Stimulated activated CD4-positive, alpha-beta T cell treated with anti-CD3 and anti-CD28 coated beads, Interleukin-2, amount 100 ng/mL, for 48 hours (primary cell): ENCODE data around the gene GALM.
"Not testable (repeated sequence)": the region's sequence is repeated elsewhere in the genome, so short reads cannot be mapped to it uniquely, and the experiment has no call there.

ENCODE experiments used
- DNase-seq, 2 donors: peaks; one replicate each; pipeline ENCODE4 v3.0.0-alpha.2; 2020

GALM gene

DNA sequence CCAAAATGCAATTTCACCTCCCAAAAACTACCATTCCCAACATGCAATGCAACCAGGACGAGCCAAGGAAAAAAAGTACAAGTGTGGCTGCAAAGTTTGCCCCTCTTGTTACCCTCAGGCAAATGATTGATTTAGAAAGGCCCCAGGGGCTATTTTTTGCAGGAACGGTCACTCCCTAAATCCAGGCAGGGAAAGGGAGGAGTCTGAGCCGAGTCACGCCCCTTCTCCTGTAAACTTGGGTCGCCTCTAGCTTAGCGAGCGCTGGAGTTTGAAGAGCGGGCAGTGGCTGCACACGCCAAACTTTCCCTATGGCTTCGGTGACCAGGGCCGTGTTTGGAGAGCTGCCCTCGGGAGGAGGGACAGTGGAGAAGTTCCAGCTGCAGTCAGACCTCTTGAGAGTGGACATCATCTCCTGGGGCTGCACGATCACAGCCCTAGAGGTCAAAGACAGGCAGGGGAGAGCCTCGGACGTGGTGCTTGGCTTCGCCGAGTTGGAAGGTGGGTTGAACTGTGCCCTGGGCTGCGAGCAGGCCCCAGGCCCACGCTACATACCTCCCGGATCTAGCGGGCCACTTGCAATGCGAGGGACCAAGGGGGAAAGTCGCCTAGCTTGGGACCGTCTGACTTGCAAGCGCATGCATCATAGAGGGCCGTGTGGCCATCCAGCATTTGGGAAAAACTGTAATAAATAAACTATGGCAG, at the start of gene GALM:
Gene GALM, plus strand, starts transcription at position 261 of the 702 bp plus-strand sequence. Its CDS starts 48 bp downstream, at position 309.
- DNase-seq, result peak; percentile 47 to 48

DNA sequence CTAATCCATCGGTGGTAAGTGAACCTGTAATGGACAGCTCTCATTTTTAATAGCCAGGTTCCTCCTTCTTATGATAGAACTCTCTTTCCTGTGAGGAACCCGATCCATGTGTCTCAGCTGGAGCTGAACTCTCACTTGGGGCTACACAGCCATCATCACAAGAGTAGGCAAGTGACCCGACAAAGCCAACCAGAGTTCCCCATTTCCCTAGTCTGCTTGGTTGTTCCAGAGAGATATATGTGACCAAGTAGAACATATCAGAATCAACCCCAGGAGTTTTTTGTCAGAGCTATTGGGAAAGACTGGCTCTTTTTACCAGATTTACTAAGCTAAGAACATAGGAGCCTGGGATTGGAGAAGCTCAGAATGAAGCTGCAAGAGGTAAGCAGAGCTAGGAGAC, 48.6 kb upstream of the GALM start:
- DNase-seq, result no peak

DNA sequence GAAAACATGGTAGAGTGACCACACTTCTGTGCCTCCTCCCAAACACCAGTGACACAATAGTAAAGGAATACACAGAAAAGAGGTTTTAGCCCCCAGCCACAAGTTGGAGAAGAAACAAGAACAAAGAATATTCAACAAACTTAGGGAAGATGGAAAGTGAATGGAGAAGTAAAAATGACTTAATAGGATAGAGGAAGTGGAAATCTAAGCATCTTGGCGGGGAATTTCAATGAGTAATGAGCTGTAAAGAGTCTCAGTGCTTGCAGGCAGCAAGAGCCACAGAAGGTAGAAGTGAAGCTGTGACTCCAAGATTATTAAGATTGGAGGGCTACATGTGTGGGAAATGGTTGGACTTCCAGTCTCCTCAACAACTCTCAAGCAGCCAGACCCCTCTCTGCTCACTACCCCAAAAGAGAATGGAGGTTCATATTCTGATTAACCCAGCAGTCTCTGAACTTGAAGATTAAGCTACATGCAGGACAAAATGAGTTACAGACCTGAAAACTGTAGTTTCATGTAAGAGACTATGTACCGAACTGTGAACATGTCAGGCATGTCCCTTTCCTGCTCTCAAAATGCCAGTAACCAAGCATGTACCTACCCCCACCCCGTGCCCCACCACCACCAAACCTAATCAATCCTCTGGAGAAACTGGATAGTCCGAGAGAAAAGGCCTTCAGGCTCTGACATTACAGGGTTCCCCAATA, 46.3 kb upstream of the GALM start:
- no peak for DNase-seq

DNA sequence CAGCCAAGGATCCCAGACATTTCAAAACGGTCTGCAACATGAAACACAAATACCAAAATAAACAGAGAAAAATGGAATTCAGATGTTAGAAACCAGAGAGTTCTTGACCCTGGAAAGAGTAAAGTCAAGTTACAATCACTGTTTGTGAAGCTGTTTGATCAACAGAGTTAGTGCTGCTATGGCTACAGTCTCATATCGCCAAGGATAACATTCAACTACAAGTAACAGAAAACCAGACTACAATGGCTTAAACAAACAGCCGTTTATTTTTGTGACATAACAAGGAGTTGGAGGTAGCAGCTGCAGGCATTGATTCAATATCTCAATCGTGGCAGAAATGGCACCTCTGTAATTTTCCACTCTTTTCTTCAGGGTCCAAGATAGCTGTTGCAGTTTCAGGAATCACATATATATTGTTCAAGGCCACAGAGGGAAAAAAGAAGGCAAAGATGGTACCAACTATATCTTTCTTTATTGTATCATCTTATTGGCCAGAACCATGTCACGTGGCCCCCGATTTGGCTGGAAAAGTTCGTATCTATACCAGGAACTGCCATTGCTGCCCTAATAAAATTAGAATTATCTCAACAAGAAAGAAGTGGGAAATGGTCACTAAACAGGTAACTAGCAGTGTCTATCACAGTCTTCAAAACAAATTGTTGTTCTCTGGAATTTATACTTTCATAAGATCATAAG, 45.5 kb upstream of the GALM start:
- DNase-seq, result no peak

DNA sequence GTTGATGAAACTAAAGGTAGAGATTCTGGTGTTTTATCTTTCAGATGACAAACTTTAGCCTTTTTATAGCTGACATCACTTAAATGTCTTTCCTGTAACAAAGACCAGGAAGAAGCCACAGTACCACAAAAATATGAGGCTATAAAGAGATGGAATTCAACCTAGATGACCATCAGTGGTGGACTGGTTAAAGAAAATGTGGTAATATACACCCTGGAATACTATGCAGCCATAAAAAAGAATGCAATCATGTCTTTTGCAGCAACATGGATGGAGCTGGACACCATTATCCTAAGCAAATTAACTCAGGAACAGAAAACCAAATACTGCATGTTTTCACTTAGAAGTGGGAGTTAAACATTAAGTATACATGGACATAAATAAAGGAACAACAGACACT, 44.9 kb upstream of the GALM start:
- no peak for DNase-seq

DNA sequence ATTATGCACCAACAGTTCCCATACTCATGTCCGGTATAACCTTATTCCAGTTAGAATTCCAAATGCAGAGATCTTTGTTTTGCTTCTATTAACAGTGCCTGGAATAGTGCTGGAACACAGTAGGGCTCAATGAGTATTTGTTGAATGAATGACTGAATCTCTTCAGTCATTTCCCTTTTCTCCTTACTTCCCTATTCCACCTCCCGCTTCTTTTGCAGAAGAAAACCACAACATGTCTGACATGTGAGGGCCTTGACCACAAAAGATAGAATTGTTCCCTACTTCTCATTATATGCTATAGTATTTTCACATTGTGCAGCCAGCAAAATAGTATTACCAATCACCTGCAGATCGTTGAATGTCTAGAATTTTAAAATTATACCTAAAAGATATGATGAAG, 43.7 kb upstream of the GALM start:
- no peak for DNase-seq

DNA sequence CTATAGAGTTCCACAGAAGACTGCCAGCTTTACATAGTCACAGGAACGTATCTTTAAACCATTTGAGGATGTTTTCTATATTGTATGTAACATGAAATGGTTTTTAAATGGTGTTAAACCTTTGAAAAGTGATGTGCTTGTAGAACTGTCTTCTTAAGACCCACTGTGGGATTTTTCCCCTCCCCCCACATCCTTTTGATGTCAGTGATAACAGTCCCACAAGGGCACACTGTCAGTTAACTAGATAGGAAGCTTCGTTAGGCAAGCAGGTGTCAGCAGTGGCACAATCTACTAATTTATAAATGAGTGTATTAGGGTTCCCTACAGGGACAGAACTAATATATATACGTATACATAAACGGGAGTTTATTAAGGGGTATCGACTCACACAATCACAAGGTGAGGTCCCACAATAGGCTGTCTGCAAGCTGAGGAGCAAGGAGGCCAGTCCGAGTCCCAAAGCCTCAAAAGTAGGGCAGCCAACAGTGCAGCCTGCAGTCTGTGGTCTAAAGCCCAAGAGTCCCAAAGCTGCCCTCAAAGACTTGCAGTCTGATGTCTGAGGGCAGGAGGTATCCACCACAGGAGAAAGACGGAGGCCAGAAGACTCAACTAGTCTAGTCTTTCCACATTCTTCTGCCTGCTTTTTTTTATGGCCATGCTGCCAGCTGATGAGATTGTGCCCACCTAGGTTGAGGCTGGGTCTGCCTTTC, 39.4 kb upstream of the GALM start:
- DNase-seq, result no peak

DNA sequence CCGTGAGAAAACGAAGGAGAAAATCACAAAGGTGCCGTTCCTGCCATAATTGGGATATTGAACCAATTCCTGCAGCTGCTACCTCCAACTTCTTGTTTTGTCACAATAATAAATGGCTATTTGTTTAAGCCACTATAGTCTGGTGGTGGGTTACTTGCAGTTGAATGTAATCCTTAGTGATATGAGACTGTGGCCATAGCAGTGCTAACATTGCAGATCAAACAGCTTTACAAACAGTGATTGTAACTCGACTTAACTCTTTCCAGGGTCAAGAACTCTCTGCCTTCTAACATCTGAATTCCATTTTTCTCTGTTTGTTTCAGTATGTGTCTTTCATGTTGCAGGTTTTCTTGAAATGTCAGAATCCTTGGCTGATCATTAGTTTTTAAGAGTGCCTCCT, 38.5 kb upstream of the GALM start:
- no peak for DNase-seq

DNA sequence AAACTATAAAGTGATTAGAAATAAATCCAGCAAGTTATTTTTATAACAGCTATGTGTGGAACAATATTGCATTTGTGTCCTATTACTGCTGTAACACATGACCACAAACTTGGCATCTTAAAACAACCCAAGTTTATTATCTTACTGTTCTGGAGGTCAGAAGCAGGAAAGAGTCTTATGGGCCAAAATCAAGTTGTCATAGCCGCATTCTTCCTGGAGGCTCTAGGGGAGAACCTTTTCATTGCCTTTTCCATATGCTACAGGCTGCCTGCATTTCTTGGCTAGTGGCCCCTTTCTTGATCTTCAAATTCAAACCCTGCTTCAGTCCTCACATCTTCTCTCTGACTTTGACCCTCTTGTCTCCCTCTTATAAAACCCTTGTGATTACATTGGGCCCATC, 36.2 kb upstream of the GALM start:
- no peak for DNase-seq

DNA sequence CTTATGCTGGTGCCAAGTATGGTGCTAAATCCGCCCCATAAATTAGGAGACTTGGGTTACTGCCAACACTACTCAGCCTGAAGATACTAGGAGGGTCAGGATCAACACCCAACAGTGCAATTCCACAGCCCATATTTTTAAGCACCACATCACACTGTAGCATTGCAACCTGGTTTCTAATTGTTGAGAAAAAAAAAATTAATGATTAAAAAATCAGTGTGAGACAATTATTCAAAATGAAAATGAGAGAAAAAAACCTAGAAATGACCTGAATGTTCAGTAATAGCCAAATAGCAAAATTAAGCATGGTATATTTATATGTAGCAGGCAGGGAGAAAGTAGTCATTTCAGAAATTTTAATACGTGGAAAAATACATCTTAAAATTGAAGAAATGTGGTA, 33.9 kb upstream of the GALM start:
- no peak for DNase-seq

DNA sequence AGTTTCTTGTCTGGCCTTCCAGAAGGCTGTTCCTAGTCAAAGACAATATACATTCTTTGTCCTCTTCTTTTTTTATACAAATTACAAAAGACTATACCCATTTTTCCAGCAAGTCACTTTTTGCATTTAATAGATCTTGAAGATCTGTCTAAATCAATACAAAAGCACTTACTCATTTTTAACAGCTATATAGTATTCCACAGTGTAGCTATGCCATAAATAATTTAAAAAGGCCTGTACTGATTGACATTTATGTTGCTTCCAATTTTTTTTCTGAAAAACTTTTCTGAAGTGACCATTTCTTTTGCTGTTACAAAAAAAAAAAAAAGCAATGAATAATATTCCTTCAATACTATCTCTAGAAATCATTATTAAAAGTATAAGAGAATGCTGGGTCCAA, 32.9 kb upstream of the GALM start:
- DNase-seq, result no peak

DNA sequence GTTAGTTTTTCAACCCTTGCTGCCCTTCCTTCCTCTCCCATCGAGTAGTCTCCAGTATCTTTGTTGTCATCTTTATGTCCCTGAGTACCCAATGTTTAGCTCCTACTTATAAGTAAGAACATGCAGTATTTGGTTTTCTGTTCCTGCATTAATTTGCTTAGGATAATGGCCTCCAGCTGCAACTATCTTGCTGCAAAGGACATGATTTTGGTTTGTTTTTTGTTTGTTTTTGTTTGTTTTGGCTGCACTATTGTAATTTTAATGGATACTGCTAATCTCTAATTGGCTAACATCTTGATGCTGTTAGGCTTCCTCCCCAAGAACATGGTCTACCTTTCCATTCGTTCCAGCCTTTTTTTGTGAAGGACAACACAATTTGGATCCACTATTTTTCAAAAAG, 32.0 kb upstream of the GALM start:
- no peak for DNase-seq

DNA sequence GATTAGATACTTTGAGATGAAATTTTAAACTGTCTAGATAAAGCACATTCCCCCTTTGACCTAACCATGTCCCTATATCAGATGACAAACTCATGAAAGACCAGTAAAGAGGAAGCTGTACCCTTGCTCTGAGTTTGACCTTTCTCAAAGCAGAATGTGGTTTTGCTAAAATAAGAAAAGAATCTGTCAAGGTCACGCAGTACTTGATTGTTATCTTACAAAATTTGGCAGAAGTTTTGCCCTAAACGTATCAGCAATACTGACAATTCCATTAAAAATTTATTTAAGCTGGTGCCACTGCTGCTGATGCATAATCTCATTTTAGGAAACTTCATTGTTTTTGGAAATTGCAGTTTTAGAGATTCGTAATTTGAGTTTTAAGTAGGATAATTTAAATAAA, 31.2 kb upstream of the GALM start:
- no peak for DNase-seq

DNA sequence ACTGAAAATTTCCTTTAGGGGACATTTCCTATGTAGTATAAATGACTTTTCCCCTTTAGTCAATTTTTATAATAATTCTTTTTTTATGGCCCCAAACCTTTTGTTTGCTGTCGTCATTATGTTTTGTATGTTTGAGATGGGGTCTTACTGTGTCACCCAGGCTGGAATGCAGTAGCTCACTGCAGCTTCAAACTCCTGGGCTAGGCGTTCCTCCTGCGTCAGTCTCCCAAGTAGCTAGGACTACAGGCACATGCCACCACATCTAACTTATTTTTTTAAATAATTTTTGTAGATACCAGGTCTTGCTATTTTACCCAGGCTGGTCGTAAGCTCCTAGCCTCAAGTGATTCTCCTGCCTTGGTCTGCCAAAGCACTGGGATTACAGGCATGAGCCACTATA, 30.8 kb upstream of the GALM start:
- DNase-seq, result no peak

DNA sequence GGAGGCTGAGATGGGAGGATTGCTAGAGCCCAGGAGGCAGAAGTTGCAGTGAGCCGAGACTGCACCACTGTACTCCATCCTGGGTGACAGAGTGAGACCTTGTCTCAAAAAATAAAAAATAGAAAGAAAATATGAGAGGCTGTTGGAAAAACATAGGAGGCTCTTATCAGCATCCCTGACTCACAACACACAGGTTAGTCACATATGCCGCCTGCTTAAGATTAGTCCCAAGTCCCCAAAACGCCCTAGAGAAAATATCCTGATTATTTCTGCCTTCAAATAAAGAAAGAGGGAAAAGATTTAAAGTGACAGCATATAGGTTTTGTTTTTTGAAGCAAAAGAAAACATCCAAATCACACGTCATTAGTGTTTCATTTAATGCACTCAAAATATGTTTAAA, 29.8 kb upstream of the GALM start:
- no peak for DNase-seq

DNA sequence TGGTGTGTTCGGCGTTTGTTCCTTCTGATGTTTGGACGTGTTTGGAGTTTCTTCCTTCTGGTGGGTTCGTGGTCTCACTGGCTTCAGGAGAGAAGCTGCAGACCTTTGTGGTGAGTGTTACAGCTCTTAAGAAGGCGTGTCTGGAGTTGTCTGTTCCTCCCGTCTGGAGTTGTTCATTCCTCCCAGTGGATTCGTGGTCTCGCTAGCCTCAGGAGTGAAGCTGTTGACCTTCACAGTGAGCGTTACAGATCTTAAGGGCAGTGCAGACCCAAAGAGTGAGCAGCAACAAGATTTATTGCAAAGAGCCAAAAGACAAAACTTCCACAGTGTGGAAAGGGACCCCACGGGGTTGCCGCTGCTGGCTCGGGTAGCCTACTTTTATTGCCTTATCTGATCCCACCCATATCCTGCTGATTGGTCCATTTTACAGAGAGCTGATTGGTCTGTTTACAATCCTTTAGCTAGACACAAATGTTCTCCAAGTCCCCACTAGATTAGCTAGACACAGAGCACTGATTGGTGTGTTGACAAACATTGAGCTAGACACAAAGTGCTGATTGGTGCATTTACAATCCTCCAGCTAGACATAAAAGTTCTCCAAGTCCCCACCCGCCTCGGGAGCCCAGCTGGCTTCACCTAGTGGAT, 23.4 kb upstream of the GALM start:
- not testable (repeated sequence) for DNase-seq

DNA sequence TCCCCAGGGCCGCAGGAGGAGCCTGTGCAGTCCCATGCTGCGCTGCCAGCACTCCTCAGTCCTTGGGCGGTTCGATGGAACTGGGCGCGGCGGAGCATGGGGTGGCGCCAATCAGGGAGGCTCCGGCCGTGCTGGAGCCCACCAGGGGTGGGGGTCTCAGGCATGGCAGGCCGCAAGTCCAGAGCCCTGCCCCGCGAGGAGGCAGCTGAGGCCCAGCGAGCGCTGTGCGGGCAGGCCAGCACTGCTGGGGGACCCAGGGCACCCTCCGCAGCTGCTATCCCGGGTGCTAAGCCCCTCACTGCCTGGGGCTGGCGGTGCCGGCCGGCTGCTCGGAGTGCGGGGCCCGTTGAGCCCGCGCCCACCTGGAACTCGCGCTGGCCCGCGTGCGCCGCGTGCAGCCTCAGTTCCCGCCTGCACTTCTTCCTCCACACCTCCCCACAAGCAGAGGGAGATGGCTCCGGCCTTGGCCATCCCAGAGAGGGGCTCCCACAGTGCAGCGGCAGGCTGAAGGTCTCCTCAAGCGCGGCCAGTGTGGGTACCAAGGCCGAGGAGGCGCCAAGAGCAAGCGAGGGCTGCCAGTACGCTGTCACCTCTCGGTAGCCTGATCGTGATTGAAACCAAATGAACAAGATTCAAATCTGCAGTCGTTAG, 22.8 kb upstream of the GALM start:
- no peak for DNase-seq

DNA sequence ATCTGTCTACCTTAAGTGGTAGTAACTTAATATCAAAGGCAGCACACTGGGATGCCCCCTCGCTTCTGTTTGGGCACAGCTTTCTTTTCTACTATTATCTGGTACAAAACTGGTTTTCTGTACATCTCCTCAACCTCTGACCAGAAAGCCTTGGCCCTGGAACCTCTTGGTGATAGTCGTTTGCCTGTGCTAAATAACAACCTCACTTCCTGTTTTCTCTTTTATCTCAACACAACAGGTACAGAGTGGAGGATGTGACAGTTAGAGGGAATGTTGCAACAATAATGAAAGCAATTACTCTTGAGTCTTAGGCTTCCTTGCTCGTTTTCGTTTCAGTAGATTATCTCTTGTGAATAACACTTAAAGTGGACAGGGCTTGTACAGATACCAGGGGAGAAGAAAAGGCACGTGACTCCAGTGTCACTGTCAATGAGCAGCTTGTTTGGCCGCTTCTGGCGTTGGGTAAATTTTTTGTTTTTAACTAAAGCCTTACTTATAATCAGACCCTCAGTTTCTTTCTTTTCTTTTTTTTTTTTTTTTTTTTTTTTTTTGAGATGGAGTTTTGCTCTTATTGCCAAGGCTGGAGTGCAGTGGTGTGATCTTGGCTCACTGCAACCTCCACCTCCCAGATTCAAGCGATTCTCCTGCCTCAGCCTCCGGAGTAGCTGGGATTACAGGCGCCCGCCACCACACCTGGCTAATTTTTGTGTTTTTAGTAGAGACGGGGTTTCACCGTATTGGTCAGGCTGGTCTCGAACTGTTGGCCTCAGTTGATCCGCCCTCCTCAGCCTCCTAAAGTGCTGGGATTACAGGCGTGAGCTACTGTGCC, 22.0 kb upstream of the GALM start:
- not testable (repeated sequence) for DNase-seq

DNA sequence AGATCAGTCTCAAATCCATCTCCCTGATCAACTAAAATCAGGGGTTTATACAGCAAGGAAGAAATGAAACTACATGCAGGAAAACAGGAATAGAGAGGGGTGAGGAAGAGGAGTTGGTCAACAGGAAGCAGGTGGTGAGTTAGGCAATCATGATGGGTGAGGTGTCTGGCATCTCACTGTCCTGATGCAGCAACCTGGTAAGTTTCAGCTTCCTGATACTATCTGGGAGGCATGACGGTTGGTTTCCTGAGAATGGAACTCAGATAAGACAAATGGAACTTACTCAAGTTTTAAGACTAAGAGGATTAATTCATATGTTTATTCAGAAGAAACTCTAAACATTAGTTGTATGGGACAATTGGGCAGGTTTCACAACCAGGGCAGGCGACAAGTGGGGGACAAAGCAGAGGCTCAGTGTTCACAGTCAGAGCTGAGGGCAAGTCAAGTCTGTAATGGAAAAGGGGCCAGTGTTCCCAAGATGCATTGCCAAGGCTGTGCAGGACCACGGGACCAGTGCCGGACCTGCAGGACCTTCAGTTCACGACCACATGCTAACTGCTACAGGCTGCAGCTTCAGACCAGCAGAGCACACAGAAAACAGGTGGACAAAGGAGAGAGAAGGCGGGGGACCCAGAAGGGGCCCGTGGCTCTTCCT, 17.7 kb upstream of the GALM start:
- DNase-seq, result no peak

DNA sequence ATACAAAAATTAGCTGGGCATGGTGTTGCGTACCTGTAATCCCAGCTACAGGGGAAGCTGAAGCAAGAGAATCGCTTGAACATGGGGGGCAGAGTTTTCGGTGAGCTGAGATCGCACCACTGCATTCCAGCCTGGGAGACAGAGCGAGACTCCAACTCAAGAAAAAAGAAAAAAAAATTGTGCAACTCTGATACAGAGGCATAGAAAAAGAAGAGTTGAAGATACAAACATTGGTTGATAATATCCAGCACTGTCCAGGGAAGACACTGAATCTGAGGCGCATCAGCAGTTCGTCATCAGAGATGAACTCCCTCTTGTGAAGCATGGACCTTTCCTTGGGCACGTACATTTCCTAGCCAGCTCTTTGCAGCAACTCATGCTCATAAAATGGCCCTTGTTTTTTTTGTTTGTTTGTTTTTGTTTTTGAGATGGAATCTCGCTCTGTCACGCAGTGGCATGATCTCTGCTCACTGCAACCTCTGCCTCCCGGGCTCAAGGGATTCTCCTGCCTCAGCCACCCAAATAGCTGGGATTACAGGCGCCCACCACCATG, 16.7 kb upstream of the GALM start:
- DNase-seq, result no peak

DNA sequence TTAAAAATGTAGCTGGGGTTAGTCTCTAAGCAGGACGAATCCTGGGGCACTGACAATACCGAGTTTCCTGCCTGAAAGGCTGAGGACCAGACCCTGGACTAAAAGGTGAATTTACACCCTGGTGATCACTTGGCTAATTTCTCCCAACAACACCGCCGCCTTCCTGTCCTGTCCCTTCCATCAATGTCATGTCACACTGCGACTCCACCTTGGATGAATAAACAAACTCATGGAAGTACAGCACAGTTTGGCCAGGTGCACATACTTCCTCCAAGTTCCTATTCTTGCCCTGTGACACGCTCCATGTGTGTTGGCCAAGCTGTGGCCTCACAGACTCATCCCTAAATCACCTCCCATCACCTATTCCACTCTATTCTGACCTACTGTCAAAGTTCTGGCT, 15.9 kb upstream of the GALM start:
- no peak for DNase-seq
